ENCODE data around the gene ZNF32. TPM values are rescaled to one million over a fixed set of nuclear protein-coding genes. Genes with fewer than 3 reads are reported as not detected.

The ZNF32 gene
- total RNA-seq, 2 experiments from 2014 or later, result 18.7 to 19.5 TPM

DNA sequence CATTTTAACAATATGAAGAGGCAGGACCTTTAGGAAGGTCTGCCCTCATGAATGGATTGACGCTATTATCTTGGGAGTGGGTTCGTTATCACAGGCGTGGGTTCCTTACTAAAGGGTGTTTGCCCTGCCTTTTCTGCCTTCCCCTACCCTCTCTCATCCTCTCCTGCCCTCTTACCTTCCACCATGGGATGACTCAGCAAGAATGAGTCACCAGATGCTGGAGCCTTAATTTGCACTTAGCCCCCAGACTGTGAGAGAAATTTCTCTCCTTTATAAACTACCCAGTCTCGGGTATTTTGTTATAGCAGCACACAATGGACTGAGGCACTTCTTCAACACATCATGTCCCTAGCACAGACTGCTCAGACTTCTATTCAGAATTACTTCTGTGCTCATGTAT, 31.4 kb upstream of the ZNF32 start:
- ATAC-seq (ENCODE audit: poor library complexity) (no peak), DNase-seq (no peak)
- no peak overlapping the region for H3K4me3 ChIP-seq (ENCODE audit: low read length)
- intact Hi-C loops (cut with DNase I, micrococcal nuclease), result no loop called here
- TF ChIP-seq, protein P1, sequence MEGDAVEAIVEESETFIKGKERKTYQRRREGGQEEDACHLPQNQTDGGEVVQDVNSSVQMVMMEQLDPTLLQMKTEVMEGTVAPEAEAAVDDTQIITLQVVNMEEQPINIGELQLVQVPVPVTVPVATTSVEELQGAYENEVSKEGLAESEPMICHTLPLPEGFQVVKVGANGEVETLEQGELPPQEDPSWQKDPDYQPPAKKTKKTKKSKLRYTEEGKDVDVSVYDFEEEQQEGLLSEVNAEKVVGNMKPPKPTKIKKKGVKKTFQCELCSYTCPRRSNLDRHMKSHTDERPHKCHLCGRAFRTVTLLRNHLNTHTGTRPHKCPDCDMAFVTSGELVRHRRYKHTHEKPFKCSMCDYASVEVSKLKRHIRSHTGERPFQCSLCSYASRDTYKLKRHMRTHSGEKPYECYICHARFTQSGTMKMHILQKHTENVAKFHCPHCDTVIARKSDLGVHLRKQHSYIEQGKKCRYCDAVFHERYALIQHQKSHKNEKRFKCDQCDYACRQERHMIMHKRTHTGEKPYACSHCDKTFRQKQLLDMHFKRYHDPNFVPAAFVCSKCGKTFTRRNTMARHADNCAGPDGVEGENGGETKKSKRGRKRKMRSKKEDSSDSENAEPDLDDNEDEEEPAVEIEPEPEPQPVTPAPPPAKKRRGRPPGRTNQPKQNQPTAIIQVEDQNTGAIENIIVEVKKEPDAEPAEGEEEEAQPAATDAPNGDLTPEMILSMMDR (IDR thresholded peaks at IDR 0.05), result no peak
- POLR2A ChIA-PET, result no interaction called here
- no peaks in the 10 kb centered on the region for H3K9me3 Mint-ChIP-seq
- no peak overlapping the region for H3K27ac ChIP-seq (ENCODE audit: low read depth in 1 of 2, low read length in 2 of 2)
- no peaks in the 10 kb centered on the region for H3K4me1 Mint-ChIP-seq (ENCODE audit: low read depth)
- no peak overlapping the region for H3K4me3 Mint-ChIP-seq
- CTCF ChIA-PET, result interaction anchor here (1.4 kb wide), 1 partner anchor 10 kb away, joined by 3 read pairs; no protein-coding TSS in a partner anchor
- H3K27me3 Mint-ChIP-seq, result peaks cover 57% of the 10 kb centered on the region
- peaks cover 4 to 7% of the 10 kb centered on the region in 2 experiments for H3K27me3 ChIP-seq (ENCODE audit: control insufficient read depth in 1 of 2, insufficient read depth in 2 of 2, low read length in 2 of 2)
- no peaks in the 10 kb centered on the region for H3K36me3 ChIP-seq (ENCODE audit: insufficient read depth, low read length)
- H3K36me3 Mint-ChIP-seq (ENCODE audit: low read depth), result no peaks in the 10 kb centered on the region
- H3K27ac Mint-ChIP-seq, result no peak overlapping the region
- no peaks in the 10 kb centered on the region for H3K9me3 ChIP-seq (ENCODE audit: control insufficient read depth in 1 of 2, insufficient read depth in 1 of 2, low read length in 2 of 2)
- no peaks in the 10 kb centered on the region for H3K4me1 ChIP-seq (ENCODE audit: insufficient read depth, low read length)

DNA sequence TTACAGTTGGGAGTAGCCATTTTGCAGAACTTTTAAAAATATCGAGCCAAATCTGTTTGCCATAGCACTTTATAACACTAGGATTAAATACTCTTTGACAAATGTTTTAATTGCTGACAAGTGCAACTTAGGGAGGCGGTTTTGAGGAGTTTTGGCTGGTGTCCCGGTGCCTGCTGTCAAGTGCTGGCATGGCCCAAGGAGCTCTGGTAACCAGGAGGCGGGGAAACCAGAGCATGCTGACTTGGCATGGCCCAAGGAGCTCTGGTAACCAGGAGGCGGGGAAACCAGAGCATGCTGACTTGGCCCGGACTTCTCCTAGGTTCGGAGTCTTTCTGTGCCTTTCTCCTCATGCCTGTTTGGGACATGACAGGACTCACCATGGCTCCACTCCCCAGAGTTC, 30.8 kb upstream of the ZNF32 start:
- ChIA-PET CTCF (no interaction called here), POLR2A (no interaction called here)
- Mint-ChIP-seq H3K36me3 (ENCODE audit: low read depth) (no peaks in the 10 kb centered on the region), H3K27ac (no peak overlapping the region), H3K4me3 (no peak overlapping the region), H3K27me3 (peaks cover 58% of the 10 kb centered on the region), H3K4me1 (ENCODE audit: low read depth) (no peaks in the 10 kb centered on the region), H3K9me3 (no peaks in the 10 kb centered on the region)
- H3K4me1 ChIP-seq (ENCODE audit: insufficient read depth, low read length), result no peaks in the 10 kb centered on the region
- H3K27ac ChIP-seq (ENCODE audit: low read depth in 1 of 2, low read length in 2 of 2), result no peak overlapping the region
- no peak for DNase-seq
- no peak for ATAC-seq (ENCODE audit: poor library complexity)
- no peak overlapping the region for H3K4me3 ChIP-seq (ENCODE audit: low read length)
- H3K9me3 ChIP-seq (ENCODE audit: control insufficient read depth in 1 of 2, insufficient read depth in 1 of 2, low read length in 2 of 2), result no peaks in the 10 kb centered on the region
- H3K36me3 ChIP-seq (ENCODE audit: insufficient read depth, low read length), result no peaks in the 10 kb centered on the region
- intact Hi-C loops (cut with DNase I, micrococcal nuclease), result no loop called here
- TF ChIP-seq, protein P1 (IDR thresholded peaks at IDR 0.05), result no peak
- H3K27me3 ChIP-seq (ENCODE audit: control insufficient read depth in 1 of 2, insufficient read depth in 2 of 2, low read length in 2 of 2), result peaks cover 4 to 12% of the 10 kb centered on the region in 2 experiments

DNA sequence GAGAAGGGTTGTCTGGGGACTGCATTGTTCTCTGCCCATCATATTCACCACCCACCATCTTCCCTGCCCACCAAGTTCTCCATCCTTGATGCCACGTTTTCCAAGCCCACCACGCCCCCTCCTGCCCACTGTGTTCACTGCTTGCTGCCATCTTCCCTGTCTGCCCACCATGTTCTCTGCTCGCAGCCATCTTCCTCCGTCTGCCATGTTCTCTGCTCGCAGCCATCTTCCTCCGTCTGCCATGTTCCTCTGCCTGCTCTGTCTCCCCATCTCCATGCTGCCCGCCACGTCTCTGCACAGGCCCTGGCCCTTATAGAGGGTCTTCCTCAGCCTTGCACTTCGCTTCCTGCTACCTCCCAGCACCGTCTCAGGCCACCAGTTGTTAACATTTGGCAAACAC, 30.0 kb upstream of the ZNF32 start:
- CTCF ChIA-PET, result no interaction called here
- Histone ChIP-seq H3K4me1 (ENCODE audit: insufficient read depth, low read length) (no peaks in the 10 kb centered on the region), H3K36me3 (ENCODE audit: insufficient read depth, low read length) (no peaks in the 10 kb centered on the region), H3K27me3 (ENCODE audit: control insufficient read depth in 1 of 2, insufficient read depth in 2 of 2, low read length in 2 of 2) (peaks cover 4 to 12% of the 10 kb centered on the region in 2 experiments), H3K9me3 (ENCODE audit: control insufficient read depth in 1 of 2, insufficient read depth in 1 of 2, low read length in 2 of 2) (no peaks in the 10 kb centered on the region), H3K27ac (ENCODE audit: low read depth in 1 of 2, low read length in 2 of 2) (no peak overlapping the region), H3K4me3 (ENCODE audit: low read length) (no peak overlapping the region)
- no peaks in the 10 kb centered on the region for H3K36me3 Mint-ChIP-seq (ENCODE audit: low read depth)
- H3K4me1 Mint-ChIP-seq (ENCODE audit: low read depth), result no peaks in the 10 kb centered on the region
- peaks cover 56% of the 10 kb centered on the region for H3K27me3 Mint-ChIP-seq
- no peak overlapping the region for H3K27ac Mint-ChIP-seq
- DNase-seq, result no peak
- intact Hi-C loops (cut with DNase I, micrococcal nuclease), result no loop called here
- POLR2A ChIA-PET, result no interaction called here
- TF ChIP-seq, protein P1 (IDR thresholded peaks at IDR 0.05), result no peak
- H3K9me3 Mint-ChIP-seq, result no peaks in the 10 kb centered on the region
- no peak for ATAC-seq (ENCODE audit: poor library complexity)
- H3K4me3 Mint-ChIP-seq, result no peak overlapping the region

All from CD4-positive, alpha-beta T cell (primary cell).